PC-9 (cell line): Measurements from ENCODE around the gene ASB5. TPM values are rescaled to one million over a fixed set of nuclear protein-coding genes. Genes with fewer than 3 reads are reported as not detected.

Source experiments
- BruUV-seq: library from RNA; stranded (reverse); fragments of 400-500 nt; replicated peaks from 2 replicates; lab custom pipeline; 2021; lab: Mats Ljungman, UMichigan
- CTCF ChIA-PET: fragments of 300-600 bp; sonication (Branson Sonifier 250); formaldehyde crosslinking; loops from one replicate; lab custom pipeline; 2022; ENCODE audit warnings: antibody characterized with exemption; lab: Charles Lee
- POLR2A ChIA-PET: fragments of 300-600 bp; sonication (Branson Sonifier 250); formaldehyde crosslinking; loops from one replicate; lab custom pipeline; 2022; ENCODE audit warnings: antibody characterized with exemption; ENCODE audit not compliant: unreplicated experiment; lab: Charles Lee
- DNase-seq, 2 experiments: peaks; one replicate each; pipeline versions ENCODE4 v3.0.0 to v3.0.0-alpha.2; 2015 to 2022; ENCODE audit warnings: mixed read lengths in 1 of 2
- H2AFZ ChIP-seq: fragments of 200-600 bp; sonication (generic); 2 replicates; pipeline ENCODE4 v1.8.1; 2017; ENCODE audit warnings: antibody characterized with exemption
- H3F3A ChIP-seq: fragments of 200-600 bp; sonication (generic); 2 replicates; pipeline ENCODE4 v1.8.1; 2017; ENCODE audit warnings: antibody characterized with exemption, mild to moderate bottlenecking, low read depth; ENCODE audit not compliant: insufficient read depth
- H3K27ac ChIP-seq: fragments of 200-600 bp; sonication (generic); 2 replicates; pipeline ENCODE4 v1.6.1; 2016; ENCODE audit warnings: mixed run types
- H3K27me3 ChIP-seq: fragments of 200-600 bp; sonication (generic); 2 replicates; pipeline ENCODE4 v1.6.1; 2016; ENCODE audit warnings: low read depth, mixed run types; ENCODE audit not compliant: insufficient read depth
- H3K36me3 ChIP-seq: fragments of 200-600 bp; sonication (generic); 2 replicates; pipeline ENCODE4 v1.6.1; 2016; ENCODE audit warnings: low read depth, mixed run types
- H3K4me1 ChIP-seq: fragments of 200-600 bp; sonication (generic); replicated peaks from 2 replicates; pipeline ENCODE4 v1.6.1; 2016; ENCODE audit warnings: mixed run types; ENCODE audit not compliant: insufficient read depth
- H3K4me2 ChIP-seq: fragments of 200-600 bp; sonication (generic); 2 replicates; pipeline ENCODE4 v1.6.1; 2017; ENCODE audit warnings: mixed run types
- H3K4me3 ChIP-seq: fragments of 200-600 bp; sonication (generic); 2 replicates; pipeline ENCODE4 v1.6.1; 2016; ENCODE audit warnings: mixed run types
- H3K79me2 ChIP-seq: fragments of 200-600 bp; sonication (generic); 2 replicates; pipeline ENCODE4 v1.6.1; 2017; ENCODE audit warnings: low read depth, mixed run types
- H3K9me2 ChIP-seq: fragments of 200-600 bp; sonication (generic); 2 replicates; pipeline ENCODE4 v1.8.1; 2017; ENCODE audit warnings: mild to moderate bottlenecking; ENCODE audit not compliant: insufficient read depth
- H3K9me3 ChIP-seq: fragments of 200-600 bp; sonication (generic); 2 replicates; pipeline ENCODE4 v1.8.1; 2016; ENCODE audit warnings: low read depth; ENCODE audit not compliant: insufficient read depth
- H4K20me1 ChIP-seq: fragments of 200-600 bp; sonication (generic); 2 replicates; pipeline ENCODE4 v1.8.1; 2017; ENCODE audit not compliant: insufficient read depth
- CTCF ChIP-seq: fragments of 200-600 bp; sonication (generic); conservative IDR thresholded peaks from 2 replicates; pipeline ENCODE4 v1.6.1; 2017; ENCODE audit warnings: mixed run types, antibody characterized with exemption, mild to moderate bottlenecking, moderate library complexity
- EZH2 ChIP-seq: fragments of 200-600 bp; sonication (generic); IDR thresholded peaks from 2 replicates; pipeline ENCODE4 v1.8.0; 2017; ENCODE audit warnings: antibody characterized with exemption, low read depth
- intact Hi-C: fragments of 100-400 bp; cut with micrococcal nuclease; formaldehyde crosslinking; loops from one replicate; pipeline ENCODE4 v1.10.0; 2022; ENCODE audit not compliant: unreplicated experiment
- total RNA-seq: library from RNA; stranded (reverse); gene quantifications from 2 replicates; pipeline ENCODE4 v1.2.3, GENCODE V29; 2021

Gene ASB5
- total RNA-seq, 1 experiment from 2014 or later = not detected

GRCh38 chr4:176186671-176187395, 82.2 kb downstream of the ASB5 start:
- Histone ChIP-seq H3K36me3 (no peaks in the 10 kb centered on the region), H3K4me3 (no peak overlapping the region), H3K9me3 (no peaks in the 10 kb centered on the region), H3K4me1 (no peaks in the 10 kb centered on the region), H3K27ac (no peak overlapping the region), H3F3A (no peaks in the 10 kb centered on the region), H3K79me2 (no peaks in the 10 kb centered on the region), H3K27me3 (no peaks in the 10 kb centered on the region), H4K20me1 (no peaks in the 10 kb centered on the region), H2AFZ (no peak overlapping the region), H3K9me2 (no peaks in the 10 kb centered on the region), H3K4me2 (no peak overlapping the region)
- CTCF ChIA-PET = no interaction called here
- intact Hi-C loops = no loop called here
- BruUV-seq = no TSS peak
- TF ChIP-seq CTCF (no peak), EZH2 (no peak)
- POLR2A ChIA-PET = no interaction called here
- DNase-seq = no peak

GRCh38 chr4:176186067-176186466, 83.0 kb downstream of the ASB5 start:
- no peak overlapping the region for H2AFZ ChIP-seq
- ChIA-PET CTCF (no interaction called here), POLR2A (no interaction called here)
- no peak overlapping the region for H3K4me3 ChIP-seq
- no peaks in the 10 kb centered on the region for H3K79me2 ChIP-seq
- H3K9me3 ChIP-seq = no peaks in the 10 kb centered on the region
- no peak overlapping the region for H3K27ac ChIP-seq
- no peaks in the 10 kb centered on the region for H3K4me1 ChIP-seq
- no peaks in the 10 kb centered on the region for H3K27me3 ChIP-seq
- H3K4me2 ChIP-seq = no peak overlapping the region
- no peaks in the 10 kb centered on the region for H3K36me3 ChIP-seq
- H4K20me1 ChIP-seq = no peaks in the 10 kb centered on the region
- intact Hi-C loops = no loop called here
- DNase-seq = no peak
- TF ChIP-seq EZH2 (no peak), CTCF (no peak)
- BruUV-seq = no TSS peak
- no peaks in the 10 kb centered on the region for H3K9me2 ChIP-seq
- H3F3A ChIP-seq = no peaks in the 10 kb centered on the region

GRCh38 chr4:176185051-176185450, 84.0 kb downstream of the ASB5 start:
- Histone ChIP-seq H3K27me3 (no peaks in the 10 kb centered on the region), H4K20me1 (no peaks in the 10 kb centered on the region), H3K79me2 (no peaks in the 10 kb centered on the region), H3K4me1 (no peaks in the 10 kb centered on the region), H3K4me2 (no peak overlapping the region), H3K9me2 (no peaks in the 10 kb centered on the region), H3K4me3 (no peak overlapping the region), H3K36me3 (no peaks in the 10 kb centered on the region), H3K27ac (peak overlapping the region; percentile 65), H3K9me3 (no peaks in the 10 kb centered on the region), H2AFZ (no peak overlapping the region), H3F3A (no peaks in the 10 kb centered on the region)
- TF ChIP-seq EZH2 = no peak
- no peak for TF ChIP-seq CTCF
- BruUV-seq = no TSS peak
- POLR2A ChIA-PET = no interaction called here
- intact Hi-C loops = no loop called here
- CTCF ChIA-PET = no interaction called here
- DNase-seq = peak in 1 of 2 experiments; percentile 50

Other genes starting within 250 kb of the ASB5 start
- gene WDR17, start 203.4 kb downstream of the ASB5 start, total RNA-seq = 2.2 and 2.3 TPM in 2 replicates
- gene SPATA4, start 73.6 kb downstream of the ASB5 start, total RNA-seq = 0.43 and 1.1 TPM in 2 replicates
- 107 TPM in 2 replicates for gene SPCS3, start 50.7 kb upstream of the ASB5 start, total RNA-seq